ENCODE measurements around the gene PRKCA.

The PRKCA gene

DNA sequence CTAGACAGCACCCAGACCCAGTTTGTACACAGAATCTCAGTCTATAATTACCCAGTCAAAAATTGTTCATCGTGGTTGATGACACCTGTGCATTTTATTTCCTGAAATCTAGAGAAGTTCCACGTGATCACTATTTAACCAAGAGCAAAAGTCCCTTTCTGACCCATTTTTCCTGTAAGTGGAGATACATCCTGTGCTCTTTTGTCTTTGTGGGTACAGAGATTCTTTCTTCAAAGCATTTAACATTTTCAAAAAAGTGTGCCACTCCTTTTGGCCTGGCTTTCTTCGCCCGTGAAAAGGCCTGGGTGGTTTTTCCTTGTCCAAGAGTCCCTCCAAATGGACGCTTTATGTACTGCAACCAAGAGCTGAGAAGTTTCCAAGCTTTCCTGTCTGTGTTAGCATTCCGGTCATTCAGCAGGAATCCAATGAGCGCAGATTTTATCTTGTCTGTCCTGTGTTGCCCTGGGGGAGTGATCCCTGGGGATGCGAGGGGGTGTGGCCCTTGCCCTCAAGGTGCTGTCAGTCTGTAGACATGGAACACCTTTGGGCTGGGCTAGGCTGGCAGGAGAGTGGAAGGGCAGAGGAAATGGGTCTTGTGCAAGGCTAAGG is 371.4 kb downstream of the PRKCA start:
- peak; percentile 55 for DNase-seq

DNA sequence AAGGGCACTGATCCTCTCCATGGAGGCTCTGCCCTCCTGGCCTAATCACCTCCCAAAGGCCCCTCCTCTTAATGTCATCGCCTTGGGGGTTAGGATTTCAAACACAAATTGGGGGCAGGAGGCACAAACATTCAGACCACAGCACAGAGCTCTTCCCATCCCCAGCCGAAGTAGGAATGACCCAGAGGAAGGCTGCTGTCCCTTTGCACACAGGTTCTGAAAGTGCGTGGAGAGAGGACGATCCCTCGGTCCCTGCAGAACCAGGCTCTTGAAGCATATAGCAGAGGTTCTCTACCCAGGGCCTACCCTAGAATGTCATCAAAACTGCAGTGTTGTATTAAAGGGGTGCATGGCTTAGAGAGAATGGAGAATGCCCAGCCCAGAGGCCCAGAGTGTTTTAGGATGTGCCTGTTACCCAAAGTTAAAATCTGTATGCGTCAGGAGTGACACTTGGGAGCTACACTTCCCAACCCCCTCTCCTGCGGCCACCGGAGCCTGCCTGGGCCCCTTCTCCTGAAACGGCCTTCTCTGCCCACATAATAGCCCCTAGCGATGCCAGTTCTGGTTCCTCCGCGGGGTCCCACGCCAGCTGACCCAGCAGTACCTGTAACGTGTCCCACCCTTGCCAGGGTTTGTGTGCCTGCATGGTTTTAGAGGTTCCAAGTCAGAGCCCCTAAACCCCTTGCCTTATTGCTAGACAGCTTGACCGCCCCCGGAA is 373.0 kb downstream of the PRKCA start:
- DNase-seq, result no peak

DNA sequence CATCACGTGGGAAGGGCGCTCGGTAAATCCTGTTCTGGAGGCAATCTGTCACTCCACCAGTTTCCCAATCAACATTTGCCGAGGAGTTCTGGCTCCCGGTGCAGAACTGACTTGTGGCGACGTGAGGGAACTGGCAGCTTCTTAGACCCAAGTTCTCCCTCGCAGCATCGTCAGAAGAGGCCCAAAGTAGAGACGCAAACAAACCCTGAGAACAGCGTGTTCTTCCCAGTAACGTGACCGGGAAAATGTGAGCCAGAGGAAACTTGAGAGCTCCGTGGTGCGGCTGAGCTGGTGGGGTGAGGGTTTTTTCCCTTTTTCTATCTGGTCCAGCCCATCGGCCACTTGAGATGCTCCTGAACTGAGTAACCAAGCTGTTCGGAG is 373.6 kb downstream of the PRKCA start:
- no peak for DNase-seq

DNA sequence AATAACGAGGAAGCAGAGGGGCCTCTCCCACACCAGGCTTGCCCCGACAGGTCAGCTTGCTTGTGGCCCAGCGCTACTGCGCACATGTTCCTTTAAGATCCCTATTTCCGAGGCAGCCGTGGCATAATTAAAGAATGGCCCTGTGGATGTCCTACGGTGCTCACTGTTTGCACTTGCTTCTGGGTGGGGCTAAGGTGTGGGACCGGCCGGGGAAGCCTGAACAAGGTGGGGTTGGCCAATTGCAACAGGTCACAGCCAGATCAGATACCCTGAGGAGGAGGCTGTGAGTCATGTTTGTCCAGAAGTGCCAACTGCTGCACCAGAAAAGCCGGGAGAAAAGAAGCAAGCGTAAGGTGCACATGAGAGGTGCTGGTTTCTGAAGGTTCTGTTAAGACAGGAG is 374.0 kb downstream of the PRKCA start:
- DNase-seq, result no peak

DNA sequence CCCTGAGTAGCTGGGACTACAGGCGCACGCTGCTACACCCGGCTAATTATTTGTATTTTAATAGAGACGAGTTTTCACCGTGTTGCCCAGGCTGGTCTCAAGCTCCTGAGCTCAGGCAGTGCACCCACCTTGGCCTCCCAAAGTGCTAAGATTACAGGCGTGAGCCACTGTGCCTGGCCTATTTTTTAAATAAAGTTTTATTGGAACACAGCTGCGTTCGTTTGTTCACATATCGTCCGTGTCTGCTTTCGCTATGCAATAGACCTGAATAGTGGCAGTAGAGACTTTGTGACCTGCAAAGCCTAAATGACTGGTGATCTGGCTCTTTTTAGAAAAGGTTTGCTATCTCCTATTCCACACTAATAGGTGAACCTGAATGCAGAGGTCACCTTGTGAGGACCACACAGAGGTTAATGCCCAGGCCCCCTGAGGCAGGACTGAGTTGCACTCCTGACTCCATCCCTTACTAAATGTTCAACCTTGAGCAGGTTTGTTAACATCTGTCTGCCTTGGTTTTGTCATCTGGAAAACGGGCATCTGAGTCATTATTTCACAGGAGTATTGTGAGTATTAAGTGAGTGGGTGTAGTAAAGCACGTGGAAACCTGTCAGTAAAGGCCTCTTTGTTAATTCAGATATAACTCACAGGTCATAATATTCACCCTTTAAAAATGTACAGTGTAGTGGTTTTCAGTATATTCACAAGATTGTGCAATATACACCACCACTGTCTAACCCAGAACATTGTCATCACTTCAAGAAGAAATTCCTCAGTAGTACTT is 375.0 kb downstream of the PRKCA start:
- DNase-seq, result no peak

DNA sequence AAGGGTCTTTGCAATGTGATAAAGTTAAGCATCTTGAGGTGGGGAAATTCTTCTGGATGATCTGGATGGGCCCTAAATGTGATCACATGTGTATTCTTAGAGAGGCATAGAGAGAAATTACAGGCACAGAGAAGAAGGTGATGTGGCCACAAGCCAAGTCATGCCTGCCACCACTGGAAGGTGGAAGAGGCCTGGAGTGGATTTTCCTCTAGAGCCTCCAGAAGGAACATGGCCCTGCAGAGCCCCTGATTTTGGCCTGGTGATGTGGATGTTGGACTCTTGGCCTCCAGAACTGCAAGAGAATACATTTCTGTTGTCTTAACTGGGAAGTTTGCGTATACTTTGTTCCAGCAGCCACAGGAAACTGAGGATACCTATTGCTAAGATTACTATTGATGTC is 375.6 kb downstream of the PRKCA start:
- no peak for DNase-seq

DNA sequence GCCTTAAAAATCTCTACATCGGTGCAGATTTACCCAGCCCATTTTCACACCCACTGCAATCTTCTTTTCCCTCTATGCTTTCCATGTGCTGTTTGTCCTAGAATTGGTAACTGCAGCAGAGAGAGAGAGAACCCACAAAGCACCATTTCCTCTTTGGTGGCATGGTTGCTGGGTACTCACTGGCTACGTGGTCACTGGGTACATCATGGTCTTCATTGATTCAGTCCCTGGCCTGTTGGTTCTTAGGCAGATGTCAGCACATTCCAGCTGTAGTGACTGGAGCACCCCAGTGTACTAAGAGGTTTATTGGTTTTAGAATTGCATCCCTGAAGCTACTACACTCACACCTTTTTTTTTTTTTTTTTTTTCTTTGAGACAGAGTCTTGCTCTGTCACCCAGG is 376.4 kb downstream of the PRKCA start:
- DNase-seq, result no peak

DNA sequence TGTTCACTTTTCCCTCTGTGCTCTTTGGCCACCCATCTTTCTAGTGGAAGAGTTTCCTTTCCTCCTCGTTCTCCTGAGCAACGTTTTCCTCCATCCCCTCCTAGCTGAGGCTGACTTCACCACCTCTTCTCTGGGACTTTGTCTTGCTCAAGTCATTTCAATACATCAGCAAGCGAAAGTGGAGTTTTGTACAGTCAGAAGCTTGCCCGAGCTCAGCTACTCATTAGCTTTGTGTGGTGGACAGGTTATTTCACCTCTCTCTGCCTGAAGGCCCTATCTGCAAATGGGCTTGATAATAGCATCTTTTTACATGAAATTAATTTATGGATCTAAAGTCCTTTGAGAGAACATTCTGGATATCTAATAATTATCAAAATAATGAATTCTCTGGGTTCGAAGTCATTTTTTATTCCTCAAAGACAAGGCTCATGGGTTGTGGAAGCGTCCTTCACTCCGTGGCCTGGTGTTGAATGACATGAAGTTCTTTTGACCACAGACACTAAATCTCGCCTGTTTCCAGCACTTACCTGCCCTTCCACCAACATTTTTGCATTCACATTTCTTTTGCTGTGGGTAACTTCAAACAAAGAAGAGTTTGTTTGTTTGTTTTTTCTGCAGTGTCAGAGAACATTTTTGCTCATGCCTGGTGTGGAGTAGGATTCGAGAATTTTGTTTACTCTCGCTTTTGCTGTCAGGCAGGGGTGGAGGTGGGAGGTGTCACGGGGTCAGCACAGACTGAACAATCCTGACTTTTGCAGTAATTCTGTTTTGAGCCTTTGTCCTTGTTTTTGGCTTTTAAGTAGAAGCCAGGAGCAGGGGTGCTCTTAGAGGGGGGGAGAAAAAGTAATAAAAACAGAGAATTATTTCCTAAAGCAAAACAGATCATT is 377.5 kb downstream of the PRKCA start:
- no peak for DNase-seq

DNA sequence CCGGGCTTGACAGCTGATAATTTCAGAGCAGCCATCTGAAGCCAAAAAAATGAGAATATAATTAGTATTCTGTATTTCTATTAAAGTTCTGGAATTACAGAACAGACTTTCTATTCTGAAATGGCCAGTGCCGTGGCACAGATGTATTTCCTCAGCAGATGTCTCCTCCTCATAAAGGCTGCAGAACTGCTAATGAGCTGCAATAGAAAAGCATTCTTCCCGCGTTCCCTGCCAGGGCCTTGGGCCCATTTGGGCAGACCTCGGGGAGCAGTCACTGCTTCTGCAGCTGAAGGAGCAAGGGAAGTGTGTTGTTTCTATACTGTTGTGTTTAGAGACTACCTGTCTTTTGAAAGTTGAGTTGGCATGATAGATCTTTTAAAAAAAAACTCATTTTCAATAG is 379.9 kb downstream of the PRKCA start:
- DNase-seq, result no peak

DNA sequence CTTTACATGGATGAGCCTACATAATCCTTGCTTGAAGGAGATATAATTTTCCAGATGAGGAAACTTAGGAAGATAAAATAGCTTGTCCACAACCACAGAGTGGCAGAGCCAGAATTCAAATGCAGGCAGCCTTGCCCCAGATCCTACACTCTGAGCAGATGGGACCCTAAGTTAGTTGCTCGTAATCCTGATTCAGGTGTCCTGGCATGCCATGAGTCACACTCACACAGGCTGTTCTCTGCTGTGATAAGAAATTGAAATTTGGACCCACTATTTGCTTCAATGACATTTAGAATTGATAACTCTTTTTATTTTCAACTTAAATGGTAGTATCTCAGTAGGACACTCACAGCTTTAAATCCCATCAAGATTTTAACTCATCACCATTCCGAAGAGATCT is 381.8 kb downstream of the PRKCA start:
- DNase-seq, result no peak

DNA sequence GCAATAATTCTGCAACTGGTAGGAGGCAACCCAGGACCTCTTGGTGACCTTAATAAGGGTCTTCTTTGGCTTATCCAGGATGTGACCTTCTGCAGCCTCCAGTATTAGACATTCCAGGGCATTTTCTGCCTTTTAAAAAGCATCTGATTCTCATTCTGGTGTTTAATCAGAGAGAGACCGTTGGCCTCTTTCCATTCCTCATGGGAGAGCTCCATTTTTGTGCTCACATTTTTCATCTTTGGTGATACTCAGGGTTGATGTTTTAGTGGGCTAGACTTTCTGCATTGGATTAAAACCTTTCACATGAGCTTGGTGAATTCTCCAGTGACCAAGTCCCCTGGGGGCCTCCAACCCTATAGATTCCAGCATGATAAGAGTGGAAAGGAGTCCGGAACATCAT is 382.3 kb downstream of the PRKCA start:
- no peak for DNase-seq

DNA sequence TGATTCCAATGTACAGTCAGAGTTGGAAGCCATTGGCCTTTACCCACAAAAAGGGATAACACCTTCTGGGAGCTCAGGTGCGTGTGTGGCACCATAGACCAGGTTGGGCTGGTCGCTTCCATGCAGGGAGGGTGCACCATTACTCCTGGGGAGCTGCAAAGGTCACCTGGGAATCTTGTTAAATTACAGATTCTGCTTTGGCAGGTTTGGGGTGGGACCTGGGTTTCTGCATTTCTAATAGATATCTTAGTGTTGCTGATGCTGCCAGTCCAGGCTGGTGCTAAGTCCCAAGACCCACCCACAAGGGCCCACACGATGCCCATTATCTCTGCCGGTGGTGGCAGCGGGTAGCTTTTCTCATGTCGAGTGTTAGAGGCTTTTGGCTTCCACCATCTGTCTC is 384.2 kb downstream of the PRKCA start:
- DNase-seq, result no peak

DNA sequence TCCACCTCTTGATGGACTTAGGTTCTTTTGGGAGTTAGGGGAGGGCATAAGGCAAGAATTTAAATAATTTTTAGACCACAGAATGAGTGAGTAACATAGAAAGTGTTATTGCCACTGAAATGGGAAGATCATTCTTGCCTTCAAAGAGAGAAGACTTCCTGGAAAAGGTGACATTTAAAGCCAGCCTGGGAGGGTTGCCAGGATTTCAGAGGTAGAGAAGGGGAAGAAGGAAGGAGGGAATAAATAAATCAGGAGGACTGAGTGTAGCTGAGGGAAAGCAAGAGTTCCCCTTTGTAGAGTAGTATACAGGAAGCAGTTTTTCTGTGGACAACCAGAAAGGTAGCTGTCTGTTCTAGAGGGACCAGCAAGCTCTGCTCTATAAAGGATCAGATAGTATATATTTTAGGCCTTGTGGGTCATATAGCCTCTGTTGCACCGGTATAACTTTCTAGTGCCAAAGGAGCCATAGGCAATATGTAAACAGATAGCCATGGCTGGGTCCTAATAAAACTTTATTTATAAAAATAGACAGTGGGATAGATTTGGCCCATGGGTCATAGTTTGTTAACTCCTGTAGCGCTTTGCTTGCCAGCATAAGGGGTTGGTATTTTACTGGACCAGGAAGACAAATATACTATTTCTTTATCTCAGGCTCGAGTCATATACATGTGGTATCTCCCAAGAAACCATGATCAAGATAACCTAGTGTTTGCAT is 385.3 kb downstream of the PRKCA start:
- no peak for DNase-seq

DNA sequence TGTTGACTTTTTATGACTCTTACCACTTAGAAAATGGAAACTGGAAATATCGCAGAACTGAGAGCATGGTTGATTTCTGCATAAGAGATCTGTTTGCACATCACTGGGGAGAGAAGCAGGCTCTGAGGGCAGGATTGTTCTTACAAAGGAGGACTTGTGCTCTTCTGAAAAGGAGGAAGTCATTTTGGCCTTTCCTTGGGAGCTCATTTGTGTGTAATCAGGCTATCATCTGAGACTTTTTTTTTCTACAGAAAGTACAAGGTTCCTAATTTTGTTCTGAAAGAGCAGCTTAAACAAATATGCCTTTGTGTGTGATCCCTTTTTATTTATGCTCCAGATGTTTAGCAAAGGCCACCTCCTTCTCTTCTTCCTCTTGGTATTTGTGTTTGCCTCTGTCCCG is 386.8 kb downstream of the PRKCA start:
- peak; percentile 40 for DNase-seq

DNA sequence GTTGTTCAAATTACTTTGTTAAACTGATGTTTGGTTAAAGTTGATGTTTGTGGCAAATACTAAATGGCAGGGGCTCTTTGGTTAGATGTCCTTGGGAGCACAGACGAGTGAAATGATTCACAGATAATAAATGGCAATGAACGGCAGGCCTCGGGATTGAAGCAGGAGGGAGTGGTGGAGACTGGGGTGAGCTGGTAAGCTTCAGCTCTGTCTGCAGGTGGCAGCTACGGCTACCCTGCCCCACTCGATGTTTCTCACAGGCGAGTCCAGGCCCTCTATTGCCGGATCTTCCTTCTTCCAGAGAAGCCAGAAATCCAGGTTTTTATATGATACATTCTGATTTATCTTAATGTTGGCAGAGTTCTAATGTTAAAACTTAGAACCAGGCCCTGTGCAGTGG is 387.8 kb downstream of the PRKCA start:
- DNase-seq, result no peak

DNA sequence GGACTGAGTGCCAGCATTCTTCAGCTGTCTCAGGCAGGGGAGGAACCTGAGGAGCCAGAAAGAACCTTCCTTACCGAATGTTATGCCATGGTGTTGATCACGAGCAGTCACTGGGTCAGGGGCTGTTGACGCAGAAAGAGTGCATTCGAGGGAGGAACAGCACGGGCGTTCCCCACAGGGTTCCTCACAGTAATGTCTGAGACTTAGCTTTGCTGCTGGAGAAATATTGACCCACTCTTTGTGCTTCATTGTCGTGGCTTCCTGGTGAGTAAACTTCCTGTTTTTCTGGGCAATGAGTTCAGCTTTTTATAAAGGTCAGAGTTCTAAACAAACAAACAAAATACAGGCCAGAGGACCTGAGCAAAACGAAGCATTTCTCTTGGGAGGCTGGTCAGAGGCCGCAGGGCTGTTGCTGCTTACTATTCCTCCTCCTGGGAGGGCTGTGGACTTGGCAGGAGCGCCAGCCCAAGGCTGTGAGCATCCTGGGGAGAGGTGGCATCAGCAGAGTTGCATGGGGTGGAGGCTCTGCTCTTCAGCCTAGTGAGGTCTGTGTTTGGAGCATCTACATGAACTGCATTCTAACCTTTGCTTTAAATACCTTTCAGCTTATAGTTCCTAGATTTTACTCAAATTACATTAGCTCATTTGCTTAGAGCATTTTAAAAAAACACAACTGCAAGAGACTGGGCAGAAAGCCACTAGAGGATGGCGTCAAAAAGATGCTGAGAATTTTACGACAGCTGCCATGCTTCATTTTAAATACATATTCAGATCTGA is 389.4 kb downstream of the PRKCA start:
- DNase-seq, result no peak

DNA sequence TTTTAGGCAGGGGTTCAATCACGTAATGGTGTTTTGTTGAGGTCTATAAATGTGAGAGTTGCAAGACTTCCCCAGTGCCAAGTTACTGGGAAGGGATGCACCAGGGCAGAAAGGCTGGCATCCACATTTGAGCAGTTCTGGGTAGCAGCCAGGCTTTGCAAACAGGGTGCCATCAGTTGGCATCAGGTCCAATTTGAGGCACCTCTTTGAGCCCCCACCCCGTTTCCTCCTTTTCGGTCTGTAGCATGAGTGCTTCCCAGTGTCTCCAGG is 389.9 kb downstream of the PRKCA start:
- no peak for DNase-seq

DNA sequence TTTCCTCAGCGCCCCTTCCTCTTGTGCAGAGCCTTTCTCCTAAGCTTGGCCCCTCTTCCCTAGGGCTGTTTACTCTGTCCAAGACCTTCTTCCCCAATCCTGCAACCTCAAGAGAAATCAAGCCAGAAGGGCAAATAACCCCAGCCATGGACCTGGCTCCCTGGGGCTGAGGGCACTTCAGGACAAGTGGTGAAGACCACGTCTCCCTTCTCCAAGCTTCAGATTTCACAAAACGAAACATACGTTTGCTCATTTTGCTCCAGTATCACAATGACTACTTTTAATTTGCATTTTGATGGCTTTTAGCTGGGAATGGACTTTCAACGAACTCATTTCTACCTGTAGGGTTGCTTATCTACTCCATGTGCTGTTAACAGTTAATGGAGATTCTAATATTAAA is 392.7 kb downstream of the PRKCA start:
- no peak for DNase-seq

DNA sequence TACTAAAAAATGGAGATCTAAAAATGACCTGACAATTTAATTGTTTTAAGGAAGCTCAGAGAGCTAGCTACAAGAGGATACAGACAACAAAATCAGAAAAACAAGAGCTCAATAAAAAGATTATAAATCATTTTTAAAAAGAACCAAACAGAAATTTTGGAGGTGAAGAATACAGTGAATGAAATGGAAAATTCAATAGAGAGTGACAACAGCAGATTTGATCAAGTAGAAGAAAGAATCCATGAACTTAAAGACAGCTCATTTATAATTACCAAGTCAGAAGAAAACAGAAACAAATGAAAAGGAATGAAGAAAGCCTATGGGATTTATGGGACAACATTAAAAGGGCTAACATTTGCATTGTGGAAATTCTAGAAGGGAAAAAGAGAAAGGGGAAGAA is 395.9 kb downstream of the PRKCA start:
- no peak for DNase-seq

DNA sequence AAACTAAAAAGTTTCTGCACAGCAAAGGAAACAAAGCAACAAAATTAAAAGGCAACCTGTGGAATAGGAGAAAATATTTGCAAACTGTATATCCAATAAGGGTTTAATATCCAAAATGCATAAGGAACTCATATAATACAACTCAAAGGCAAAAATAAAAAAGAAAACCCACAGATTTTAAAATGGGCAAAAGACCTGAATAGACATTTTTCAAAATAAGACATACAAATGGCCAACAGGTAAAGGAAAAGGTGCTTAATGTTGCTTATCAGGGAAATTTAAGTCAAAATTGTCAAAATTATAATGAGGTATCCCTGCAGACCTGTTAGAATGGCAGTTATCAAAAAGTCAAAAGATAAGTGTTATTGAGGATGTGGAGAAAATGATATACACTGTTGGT is 399.0 kb downstream of the PRKCA start:
- no peak for DNase-seq

DNA sequence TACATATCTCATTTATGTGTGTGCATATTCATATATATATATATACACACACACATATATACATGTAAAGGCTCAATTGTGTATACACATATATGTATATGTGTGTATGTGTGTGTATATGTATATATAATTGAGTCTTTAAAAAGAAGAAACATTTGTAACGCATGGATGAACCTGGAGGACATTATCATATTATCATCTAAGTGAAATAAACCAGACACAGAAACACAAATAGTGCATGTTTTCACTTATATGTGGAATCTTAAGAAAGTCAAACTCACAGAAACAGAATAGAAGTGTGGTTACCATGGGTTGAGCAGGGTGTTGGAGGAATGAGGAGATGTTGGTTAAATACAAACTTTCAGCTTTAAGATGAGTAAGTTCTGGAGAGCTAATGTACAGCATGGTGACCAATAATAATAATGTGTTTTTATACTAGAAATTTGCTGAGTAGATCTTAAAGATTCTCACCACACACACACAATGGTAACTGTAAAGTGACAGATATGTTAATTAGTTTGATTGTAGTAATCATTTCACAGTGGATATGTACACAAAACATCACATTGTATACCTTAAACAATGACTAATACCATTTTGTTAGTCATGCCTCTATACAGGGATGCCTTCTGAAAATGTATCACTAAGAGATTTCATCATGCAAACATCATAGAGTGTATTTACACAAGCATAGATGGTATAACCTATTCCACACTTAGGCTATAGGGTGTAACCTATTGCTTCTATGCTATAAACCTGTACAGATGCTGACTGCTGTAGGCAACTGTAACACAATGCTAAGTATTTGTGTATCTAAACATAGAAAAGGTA is 399.9 kb downstream of the PRKCA start:
- DNase-seq, result no peak
